ENCODE data around the gene CYP3A4. TPM values are rescaled to one million over a fixed set of nuclear protein-coding genes. Genes with fewer than 3 reads are reported as not detected.

Gene CYP3A4
- total RNA-seq, 1 experiment from 2014 or later: not detected

DNA sequence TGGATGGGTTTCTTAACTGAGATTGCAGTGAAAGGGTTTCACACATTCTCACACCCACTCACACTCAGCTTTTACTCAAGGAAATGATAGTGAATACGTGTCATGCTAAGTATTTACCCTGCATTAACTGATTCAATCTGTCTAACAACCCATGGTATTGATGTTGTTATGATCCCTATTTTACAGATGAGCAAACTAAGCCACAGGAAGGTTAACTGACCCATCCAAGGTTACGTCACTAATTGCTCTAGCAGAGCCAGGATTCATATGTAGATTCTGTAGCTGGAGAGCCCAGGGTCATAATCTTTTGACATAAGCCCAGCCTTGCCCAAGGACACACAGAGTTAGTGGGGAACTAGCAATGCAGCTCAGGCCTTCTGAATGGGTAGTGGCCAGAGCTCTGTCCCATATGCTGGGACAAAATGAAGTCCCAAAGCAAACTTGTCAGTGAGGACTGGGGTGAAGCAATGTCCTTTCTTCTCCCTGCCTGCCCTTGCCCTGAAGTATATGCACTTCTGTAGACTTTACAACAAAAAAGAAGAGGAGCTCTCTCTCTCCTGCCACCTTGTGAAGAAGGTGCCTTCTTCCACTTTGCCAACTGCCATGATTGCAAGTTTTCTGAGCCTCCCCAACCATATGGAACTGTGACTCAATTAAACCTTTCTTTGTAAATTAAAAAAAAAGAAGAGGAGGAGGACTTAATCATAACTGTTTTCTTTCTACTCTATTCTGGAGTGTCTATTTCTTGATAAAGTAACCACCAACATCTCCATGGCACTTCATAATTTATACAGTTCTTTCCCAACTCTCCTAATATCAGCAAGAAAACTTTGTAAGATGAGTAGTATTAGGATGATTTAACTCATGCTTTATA, 44.0 kb downstream of the CYP3A4 start:
- Mint-ChIP-seq H3K9me3 (no peaks in the 10 kb centered on the region; a peak in 1 of 5 replicates), H3K4me3 (no peak overlapping the region), H3K27ac (no peak overlapping the region), H3K4me1 (peaks cover 0 to 30% of the 10 kb centered on the region in 2 experiments; a peak in 3 of 4 replicates), H3K27me3 (ENCODE audit: low read depth) (peaks cover 5% of the 10 kb centered on the region), H3K36me3 (ENCODE audit: insufficient read depth in 1 of 3, low read depth in 3 of 3) (no peaks in the 10 kb centered on the region; a peak in 1 of 7 replicates)
- TF ChIP-seq, protein P1, sequence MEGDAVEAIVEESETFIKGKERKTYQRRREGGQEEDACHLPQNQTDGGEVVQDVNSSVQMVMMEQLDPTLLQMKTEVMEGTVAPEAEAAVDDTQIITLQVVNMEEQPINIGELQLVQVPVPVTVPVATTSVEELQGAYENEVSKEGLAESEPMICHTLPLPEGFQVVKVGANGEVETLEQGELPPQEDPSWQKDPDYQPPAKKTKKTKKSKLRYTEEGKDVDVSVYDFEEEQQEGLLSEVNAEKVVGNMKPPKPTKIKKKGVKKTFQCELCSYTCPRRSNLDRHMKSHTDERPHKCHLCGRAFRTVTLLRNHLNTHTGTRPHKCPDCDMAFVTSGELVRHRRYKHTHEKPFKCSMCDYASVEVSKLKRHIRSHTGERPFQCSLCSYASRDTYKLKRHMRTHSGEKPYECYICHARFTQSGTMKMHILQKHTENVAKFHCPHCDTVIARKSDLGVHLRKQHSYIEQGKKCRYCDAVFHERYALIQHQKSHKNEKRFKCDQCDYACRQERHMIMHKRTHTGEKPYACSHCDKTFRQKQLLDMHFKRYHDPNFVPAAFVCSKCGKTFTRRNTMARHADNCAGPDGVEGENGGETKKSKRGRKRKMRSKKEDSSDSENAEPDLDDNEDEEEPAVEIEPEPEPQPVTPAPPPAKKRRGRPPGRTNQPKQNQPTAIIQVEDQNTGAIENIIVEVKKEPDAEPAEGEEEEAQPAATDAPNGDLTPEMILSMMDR (conservative IDR thresholded peaks at IDR 0.05): no peak
- Histone ChIP-seq H4K8ac (replicated peaks; ENCODE audit: insufficient read length, low read depth, low read length) (no peak overlapping the region), H3K23ac (ENCODE audit: insufficient read length, low read depth, low read length) (no peak overlapping the region), H3K27ac (ENCODE audit: insufficient read length, low read depth, low read length) (no peak overlapping the region), H3K14ac (ENCODE audit: insufficient read depth, low read length) (no peak overlapping the region), H3T11ph (ENCODE audit: low read length) (no peak overlapping the region), H3K4me2 (ENCODE audit: insufficient read depth, insufficient read length, low read length) (no peak overlapping the region), H4K91ac (ENCODE audit: insufficient read length, low read depth, low read length) (no peak overlapping the region), H4K20me1 (ENCODE audit: control insufficient read depth, insufficient read depth, insufficient read length) (no peaks in the 10 kb centered on the region), H3K23me2 (ENCODE audit: insufficient read length, low read depth, low read length, poor library complexity, severe bottlenecking) (no peaks in the 10 kb centered on the region), H3K9me3 (ENCODE audit: control insufficient read depth, low read depth, low read length) (no peaks in the 10 kb centered on the region), H3K27me3 (ENCODE audit: insufficient read depth, low read length) (no peaks in the 10 kb centered on the region), H2AK5ac (ENCODE audit: insufficient read length, low read length) (no peak overlapping the region), H3K18ac (ENCODE audit: insufficient read length, low read depth, low read length) (no peak overlapping the region), H3K79me2 (ENCODE audit: insufficient read depth, low read length) (no peaks in the 10 kb centered on the region), H2BK15ac (ENCODE audit: low read depth, low read length) (no peak overlapping the region), H3K79me1 (ENCODE audit: insufficient read depth, low read depth, low read length, poor library complexity, severe bottlenecking) (no peaks in the 10 kb centered on the region), H3K9ac (ENCODE audit: extremely low read depth, insufficient read length, low read length) (no peak overlapping the region), H2BK12ac (ENCODE audit: insufficient read length, low read depth, low read length) (no peak overlapping the region), H3K56ac (ENCODE audit: insufficient read length, low read depth, low read length) (no peak overlapping the region), H3K4ac (ENCODE audit: low read depth, low read length) (no peak overlapping the region), H2AFZ (ENCODE audit: low read length) (no peak overlapping the region), H2BK5ac (ENCODE audit: insufficient read length, low read length) (no peak overlapping the region), H2BK20ac (ENCODE audit: low read depth, low read length, poor library complexity, severe bottlenecking) (no peak overlapping the region), H2BK120ac (ENCODE audit: low read depth, low read length, poor library complexity, severe bottlenecking) (no peak overlapping the region), H4K5ac (ENCODE audit: insufficient read length, low read depth, low read length) (no peak overlapping the region), H3K4me1 (ENCODE audit: insufficient read depth, low read length) (peaks cover 4% of the 10 kb centered on the region; the same call in 1 of the 2 replicates)
- no CpG with 5 or more reads among the region's 2 CpGs for WGBS (ENCODE audit: extremely low coverage, insufficient read length, low lambda C conversion rate)
- no peak for DNase-seq
